Measurements from ENCODE around the gene CRB2.

DNA sequence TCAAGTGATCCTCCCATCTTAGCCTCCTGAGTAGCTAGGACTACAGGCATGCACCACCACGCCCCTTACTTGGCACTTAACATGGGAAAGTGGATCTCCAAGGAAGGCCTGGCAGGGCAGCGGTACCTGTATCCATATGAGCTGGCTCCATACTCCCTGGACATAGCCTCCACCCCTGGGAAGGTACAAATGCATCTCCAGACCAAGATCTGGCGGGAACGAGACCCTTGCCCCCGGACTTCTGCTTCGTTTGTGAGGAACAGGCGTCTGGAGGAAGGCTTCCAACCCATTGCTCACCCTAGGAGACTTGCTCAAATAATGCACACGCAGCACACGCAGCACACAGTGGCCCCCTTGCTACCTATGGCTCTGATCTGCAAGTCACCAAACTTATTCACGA, 55.2 kb downstream of the CRB2 start:
- TF ChIP-seq, protein P1, sequence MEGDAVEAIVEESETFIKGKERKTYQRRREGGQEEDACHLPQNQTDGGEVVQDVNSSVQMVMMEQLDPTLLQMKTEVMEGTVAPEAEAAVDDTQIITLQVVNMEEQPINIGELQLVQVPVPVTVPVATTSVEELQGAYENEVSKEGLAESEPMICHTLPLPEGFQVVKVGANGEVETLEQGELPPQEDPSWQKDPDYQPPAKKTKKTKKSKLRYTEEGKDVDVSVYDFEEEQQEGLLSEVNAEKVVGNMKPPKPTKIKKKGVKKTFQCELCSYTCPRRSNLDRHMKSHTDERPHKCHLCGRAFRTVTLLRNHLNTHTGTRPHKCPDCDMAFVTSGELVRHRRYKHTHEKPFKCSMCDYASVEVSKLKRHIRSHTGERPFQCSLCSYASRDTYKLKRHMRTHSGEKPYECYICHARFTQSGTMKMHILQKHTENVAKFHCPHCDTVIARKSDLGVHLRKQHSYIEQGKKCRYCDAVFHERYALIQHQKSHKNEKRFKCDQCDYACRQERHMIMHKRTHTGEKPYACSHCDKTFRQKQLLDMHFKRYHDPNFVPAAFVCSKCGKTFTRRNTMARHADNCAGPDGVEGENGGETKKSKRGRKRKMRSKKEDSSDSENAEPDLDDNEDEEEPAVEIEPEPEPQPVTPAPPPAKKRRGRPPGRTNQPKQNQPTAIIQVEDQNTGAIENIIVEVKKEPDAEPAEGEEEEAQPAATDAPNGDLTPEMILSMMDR (IDR thresholded peaks at IDR 0.05; ENCODE audit: insufficient read depth, low read length) = no peak
- TF ChIP-seq POLR2AphosphoS5 (IDR thresholded peaks at IDR 0.05; ENCODE audit: low read depth) = no peak
- no peak for TF ChIP-seq GABPA (IDR thresholded peaks at IDR 0.05; ENCODE audit: low read depth)
- TF ChIP-seq, protein P2, sequence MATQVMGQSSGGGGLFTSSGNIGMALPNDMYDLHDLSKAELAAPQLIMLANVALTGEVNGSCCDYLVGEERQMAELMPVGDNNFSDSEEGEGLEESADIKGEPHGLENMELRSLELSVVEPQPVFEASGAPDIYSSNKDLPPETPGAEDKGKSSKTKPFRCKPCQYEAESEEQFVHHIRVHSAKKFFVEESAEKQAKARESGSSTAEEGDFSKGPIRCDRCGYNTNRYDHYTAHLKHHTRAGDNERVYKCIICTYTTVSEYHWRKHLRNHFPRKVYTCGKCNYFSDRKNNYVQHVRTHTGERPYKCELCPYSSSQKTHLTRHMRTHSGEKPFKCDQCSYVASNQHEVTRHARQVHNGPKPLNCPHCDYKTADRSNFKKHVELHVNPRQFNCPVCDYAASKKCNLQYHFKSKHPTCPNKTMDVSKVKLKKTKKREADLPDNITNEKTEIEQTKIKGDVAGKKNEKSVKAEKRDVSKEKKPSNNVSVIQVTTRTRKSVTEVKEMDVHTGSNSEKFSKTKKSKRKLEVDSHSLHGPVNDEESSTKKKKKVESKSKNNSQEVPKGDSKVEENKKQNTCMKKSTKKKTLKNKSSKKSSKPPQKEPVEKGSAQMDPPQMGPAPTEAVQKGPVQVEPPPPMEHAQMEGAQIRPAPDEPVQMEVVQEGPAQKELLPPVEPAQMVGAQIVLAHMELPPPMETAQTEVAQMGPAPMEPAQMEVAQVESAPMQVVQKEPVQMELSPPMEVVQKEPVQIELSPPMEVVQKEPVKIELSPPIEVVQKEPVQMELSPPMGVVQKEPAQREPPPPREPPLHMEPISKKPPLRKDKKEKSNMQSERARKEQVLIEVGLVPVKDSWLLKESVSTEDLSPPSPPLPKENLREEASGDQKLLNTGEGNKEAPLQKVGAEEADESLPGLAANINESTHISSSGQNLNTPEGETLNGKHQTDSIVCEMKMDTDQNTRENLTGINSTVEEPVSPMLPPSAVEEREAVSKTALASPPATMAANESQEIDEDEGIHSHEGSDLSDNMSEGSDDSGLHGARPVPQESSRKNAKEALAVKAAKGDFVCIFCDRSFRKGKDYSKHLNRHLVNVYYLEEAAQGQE (IDR thresholded peaks at IDR 0.05; ENCODE audit: insufficient replicate concordance, low read depth) = no peak
- no peak for TF ChIP-seq SPI1 (IDR thresholded peaks at IDR 0.05; ENCODE audit: borderline replicate concordance, low read depth)
